A673 (cell line): ENCODE measurements around the gene RAB36. TPM values are rescaled to one million over a fixed set of nuclear protein-coding genes. Genes with fewer than 3 reads are reported as not detected.
A peak's percentile ranks its signal among the peaks of the same experiment; 100 is the strongest.

Source experiments
- BruUV-seq: library from RNA; stranded (reverse); fragments of 400-500 nt; replicated peaks from 2 replicates; lab custom pipeline; 2021; lab: Mats Ljungman, UMichigan
- CTCF ChIA-PET: fragments of 300-600 bp; sonication (Branson Sonifier 250); formaldehyde crosslinking; loops from one replicate; lab custom pipeline; 2022; ENCODE audit warnings: antibody characterized with exemption; lab: Charles Lee
- POLR2A ChIA-PET: fragments of 300-600 bp; sonication (Branson Sonifier 250); formaldehyde crosslinking; loops from one replicate; lab custom pipeline; 2022; ENCODE audit warnings: antibody characterized with exemption; ENCODE audit not compliant: low non-redundant PET; lab: Charles Lee
- DNase-seq: peaks from one replicate; pipeline ENCODE4 v3.0.0-alpha.2; 2015; ENCODE audit warnings: low spot score
- H3K27ac ChIP-seq: fragments of 200-600 bp; sonication (generic); 2 replicates; pipeline ENCODE4 v1.5.1; 2016; ENCODE audit warnings: mixed run types, low read depth, mild to moderate bottlenecking, mixed read lengths, antibody characterized with exemption, low read length; ENCODE audit not compliant: poor library complexity, severe bottlenecking
- H3K27me3 ChIP-seq: fragments of 200-600 bp; sonication (generic); replicated peaks from 2 replicates; pipeline ENCODE4 v1.6.1; 2017; ENCODE audit warnings: mixed run types, low read depth, mild to moderate bottlenecking, mixed read lengths, antibody characterized with exemption, low read length; ENCODE audit not compliant: insufficient read depth, poor library complexity
- H3K36me3 ChIP-seq: fragments of 200-600 bp; sonication (generic); 2 replicates; pipeline ENCODE4 v1.6.1; 2016; ENCODE audit warnings: mixed run types, mild to moderate bottlenecking, mixed read lengths, antibody characterized with exemption, low read length; ENCODE audit not compliant: insufficient read depth, poor library complexity, severe bottlenecking
- H3K4me1 ChIP-seq: fragments of 200-600 bp; sonication (generic); 2 replicates; pipeline ENCODE4 v1.6.1; 2017; ENCODE audit warnings: mixed run types, mild to moderate bottlenecking, mixed read lengths, antibody characterized with exemption, low read length; ENCODE audit not compliant: insufficient read depth, poor library complexity, severe bottlenecking
- H3K4me3 ChIP-seq: fragments of 200-600 bp; sonication (generic); 2 replicates; pipeline ENCODE4 v1.5.1; 2016; ENCODE audit warnings: low read depth, mixed run types, mild to moderate bottlenecking, mixed read lengths, low read length; ENCODE audit not compliant: poor library complexity, severe bottlenecking
- H3K9me3 ChIP-seq: fragments of 200-600 bp; sonication (generic); 2 replicates; pipeline ENCODE4 v1.6.1; 2016; ENCODE audit warnings: mixed run types, low read depth, mild to moderate bottlenecking, mixed read lengths, antibody characterized with exemption, low read length; ENCODE audit not compliant: poor library complexity, severe bottlenecking
- EZH2 ChIP-seq: fragments of 200-600 bp; sonication (generic); IDR thresholded peaks from 2 replicates; pipeline ENCODE4 v1.6.1; 2017; ENCODE audit warnings: borderline replicate concordance, low read depth, mild to moderate bottlenecking, mixed read lengths, antibody characterized with exemption, low read length; ENCODE audit not compliant: poor library complexity, severe bottlenecking
- intact Hi-C: fragments of 100-400 bp; cut with micrococcal nuclease; formaldehyde crosslinking; loops from one replicate; pipeline ENCODE4 v1.10.0; 2022; ENCODE audit not compliant: unreplicated experiment
- total RNA-seq: library from RNA; stranded (reverse); gene quantifications from 2 replicates; pipeline ENCODE4 v1.2.3, GENCODE V29; 2021
- TF ChIP-seq, protein P1 (sequence below): fragments of 300-800, 200-600 bp; sonication (generic); conservative IDR thresholded peaks from 2 replicates; pipeline ENCODE4 v1.5.1; 2017; ENCODE audit warnings: low read depth, mild to moderate bottlenecking, antibody characterized with exemption, low read length, moderate library complexity, mixed read lengths

Gene RAB36
- total RNA-seq, 1 experiment from 2014 or later, result 4.1 TPM

- ChIA-PET POLR2A (no interaction called here), CTCF (interaction anchor here (1.4 to 2.1 kb wide), 2 partner anchors 100 kb away, joined by 3 to 21 read pairs; no protein-coding TSS in a partner anchor)
- H3K4me1 ChIP-seq, result peaks cover 45% of the 10 kb centered on the region
- no peaks in the 10 kb centered on the region for H3K27me3 ChIP-seq
- BruUV-seq, result no TSS peak
- no peaks in the 10 kb centered on the region for H3K9me3 ChIP-seq
- peak overlapping the region; percentile 64 for H3K4me3 ChIP-seq
- intact Hi-C loops, result no loop called here
- H3K36me3 ChIP-seq, result peaks cover 4% of the 10 kb centered on the region
- no peak overlapping the region for H3K27ac ChIP-seq
- TF ChIP-seq, protein P1, sequence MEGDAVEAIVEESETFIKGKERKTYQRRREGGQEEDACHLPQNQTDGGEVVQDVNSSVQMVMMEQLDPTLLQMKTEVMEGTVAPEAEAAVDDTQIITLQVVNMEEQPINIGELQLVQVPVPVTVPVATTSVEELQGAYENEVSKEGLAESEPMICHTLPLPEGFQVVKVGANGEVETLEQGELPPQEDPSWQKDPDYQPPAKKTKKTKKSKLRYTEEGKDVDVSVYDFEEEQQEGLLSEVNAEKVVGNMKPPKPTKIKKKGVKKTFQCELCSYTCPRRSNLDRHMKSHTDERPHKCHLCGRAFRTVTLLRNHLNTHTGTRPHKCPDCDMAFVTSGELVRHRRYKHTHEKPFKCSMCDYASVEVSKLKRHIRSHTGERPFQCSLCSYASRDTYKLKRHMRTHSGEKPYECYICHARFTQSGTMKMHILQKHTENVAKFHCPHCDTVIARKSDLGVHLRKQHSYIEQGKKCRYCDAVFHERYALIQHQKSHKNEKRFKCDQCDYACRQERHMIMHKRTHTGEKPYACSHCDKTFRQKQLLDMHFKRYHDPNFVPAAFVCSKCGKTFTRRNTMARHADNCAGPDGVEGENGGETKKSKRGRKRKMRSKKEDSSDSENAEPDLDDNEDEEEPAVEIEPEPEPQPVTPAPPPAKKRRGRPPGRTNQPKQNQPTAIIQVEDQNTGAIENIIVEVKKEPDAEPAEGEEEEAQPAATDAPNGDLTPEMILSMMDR, result no peak
- TF ChIP-seq EZH2, result no peak
- no peak for DNase-seq
Measured at GRCh38 chr22:23181721-23182308, 36.5 kb downstream of the RAB36 start.

DNA sequence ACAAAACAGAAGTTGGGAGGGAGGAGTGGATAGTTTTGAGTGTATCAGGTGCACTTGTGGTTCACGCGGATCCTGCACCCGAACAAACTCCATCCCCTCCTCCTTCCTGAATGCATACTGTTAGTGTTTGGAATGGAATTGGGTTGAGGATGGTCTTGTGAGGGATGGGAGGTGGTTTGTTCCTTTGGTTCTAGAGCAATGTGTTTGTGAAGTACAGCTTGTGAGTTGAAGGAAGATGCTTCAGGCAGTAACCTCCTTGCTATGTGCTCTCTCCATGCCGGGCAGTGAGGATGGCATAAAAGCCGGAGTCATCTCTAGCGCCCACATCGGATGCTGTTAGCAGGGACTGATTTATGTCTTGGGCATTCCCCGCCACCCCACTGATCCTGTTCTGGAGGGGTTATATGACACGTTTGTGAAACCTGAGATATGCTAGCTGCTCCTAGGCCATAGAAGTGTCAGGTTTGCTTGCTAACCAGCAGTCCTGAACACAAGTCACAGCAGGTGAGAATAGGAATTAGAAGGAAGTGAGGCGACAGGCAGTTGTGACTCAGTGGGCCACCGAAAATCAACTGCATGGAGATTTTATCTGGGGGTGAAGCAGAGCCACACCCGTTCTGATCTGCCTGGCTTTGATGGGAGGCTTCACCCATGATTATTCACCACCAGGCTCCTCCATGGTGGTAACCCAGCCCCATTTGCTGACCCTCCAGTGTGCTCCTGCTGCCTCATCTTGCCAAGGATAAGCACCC is 37.2 kb downstream of the RAB36 start:
- BruUV-seq, result TSS peak; percentile 49
- intact Hi-C loops, result no loop called here
- H3K27ac ChIP-seq, result no peak overlapping the region
- ChIA-PET POLR2A (no interaction called here), CTCF (interaction anchor here (1.4 kb wide), 1 partner anchor 99 kb away, joined by 3 read pairs; no protein-coding TSS in a partner anchor)
- no peaks in the 10 kb centered on the region for H3K27me3 ChIP-seq
- no peaks in the 10 kb centered on the region for H3K9me3 ChIP-seq
- TF ChIP-seq, protein P1, result no peak
- TF ChIP-seq EZH2, result no peak
- H3K36me3 ChIP-seq, result peaks cover 4% of the 10 kb centered on the region
- H3K4me3 ChIP-seq, result peak overlapping the region; percentile 64
- peaks cover 45% of the 10 kb centered on the region for H3K4me1 ChIP-seq
- peak; percentile 74 for DNase-seq

DNA sequence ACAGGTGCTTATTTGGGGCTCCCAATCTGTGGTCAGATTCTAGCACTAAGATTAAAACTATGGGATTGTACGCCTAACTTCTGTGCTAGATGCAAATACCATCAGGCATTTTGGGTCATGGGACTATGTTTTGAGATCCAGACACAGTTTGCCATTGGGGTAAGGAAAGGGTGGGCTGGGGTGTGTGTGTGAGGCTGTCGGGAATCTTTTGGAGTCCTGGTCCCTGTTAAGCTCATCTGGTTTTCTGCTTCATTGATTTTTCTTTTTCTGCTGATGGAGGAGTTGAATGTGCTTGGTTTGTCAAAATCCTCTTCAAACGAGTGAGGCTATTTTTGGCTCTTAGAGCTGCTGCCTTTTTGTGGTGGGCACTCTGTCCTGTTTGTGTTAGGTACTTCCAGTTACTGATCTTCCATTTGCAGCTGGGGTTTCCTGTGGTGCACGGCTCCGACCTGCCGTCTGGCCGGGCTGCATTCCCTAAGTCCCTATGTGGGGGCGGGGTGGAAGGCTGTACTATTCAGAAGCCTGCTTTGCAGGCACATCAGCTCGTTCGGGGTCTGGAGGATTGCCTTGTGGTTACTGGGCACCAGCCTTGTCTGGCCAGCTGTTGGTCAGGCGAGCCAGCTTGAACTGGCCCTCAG is 37.9 kb downstream of the RAB36 start:
- H3K27me3 ChIP-seq, result no peaks in the 10 kb centered on the region
- DNase-seq, result peak; percentile 41
- H3K4me3 ChIP-seq, result peak overlapping the region; percentile 64
- peaks cover 45% of the 10 kb centered on the region for H3K4me1 ChIP-seq
- CTCF ChIA-PET, result interaction anchor here (1.4 kb wide), 1 partner anchor 99 kb away, joined by 3 read pairs; no protein-coding TSS in a partner anchor
- peaks cover 4% of the 10 kb centered on the region for H3K36me3 ChIP-seq
- no peaks in the 10 kb centered on the region for H3K9me3 ChIP-seq
- POLR2A ChIA-PET, result no interaction called here
- TF ChIP-seq EZH2, result no peak
- TF ChIP-seq, protein P1, result no peak
- intact Hi-C loops, result no loop called here
- no TSS peak for BruUV-seq
- H3K27ac ChIP-seq, result no peak overlapping the region
